Naive thymus-derived CD4-positive, alpha-beta T cell (primary cell): ENCODE results near the gene DET1. TPM values are rescaled to one million over a fixed set of nuclear protein-coding genes. Genes with fewer than 3 reads are reported as not detected.

ENCODE experiments used
- polyA plus RNA-seq, 2 donors: library from polyadenylated mRNA; unstranded; fragments of 300-500 nt; fragmentation: Illumina TruSeq; gene quantifications; one replicate each; pipeline ENCODE4 v1.2.3, GENCODE V29; 2021
- total RNA-seq, 6 experiments: library from RNA in 5 of 6; stranded (reverse) in 5 of 6; gene quantifications; 1 replicate in 5 of 6; 2 replicates in 1 of 6; pipeline ENCODE4 v1.2.3 and lab custom pipeline; 2021 to 2026

Gene DET1
- total and polyA plus RNA-seq, 7 experiments from 2014 or later, result 1.9 to 16.5 (median 5.4) TPM

Other genes with a start within 250 kb of the DET1 start
- 10 to 100 TPM in 4 of 5 experiments, 1 to 10 TPM in 1; 9.2 to 32.1 (median 28.5) TPM for gene MRPL46, start 79.3 kb downstream of the DET1 start, total RNA-seq
- gene MRPL46, start 79.3 kb downstream of the DET1 start, polyA plus RNA-seq, result 10 to 100 TPM; 54.4 to 74.3 TPM
- gene MRPS11, start 79.0 kb downstream of the DET1 start, total RNA-seq, result 10 to 100 TPM; 12.8 to 55.7 (median 24.0) TPM
- gene MRPS11, start 79.0 kb downstream of the DET1 start, polyA plus RNA-seq, result 10 to 100 TPM; 66.7 to 77.6 TPM
- gene AEN, start 74.7 kb upstream of the DET1 start, total RNA-seq, result 10 to 100 TPM; 29.6 to 52.1 (median 44.2) TPM
- gene AEN, start 74.7 kb upstream of the DET1 start, polyA plus RNA-seq, result 10 to 100 TPM; 20.2 to 31.7 TPM
- 100 to 1,000 TPM in 4 of 5 experiments, 10 to 100 TPM in 1; 92.5 to 160 (median 149) TPM for gene ISG20, start 92.3 kb upstream of the DET1 start, total RNA-seq
- gene ISG20, start 92.3 kb upstream of the DET1 start, polyA plus RNA-seq, result 100 to 1,000 TPM; 344 to 415 TPM